Endothelial cell (in vitro differentiated cells): ENCODE measurements around the gene RIPK1. TPM values are rescaled to one million over a fixed set of nuclear protein-coding genes. Genes with fewer than 3 reads are reported as not detected.
A peak's percentile ranks its signal among the peaks of the same experiment; 100 is the strongest.
"Not testable (repeated sequence)": the region's sequence is repeated elsewhere in the genome, so short reads cannot be mapped to it uniquely, and the experiment has no call there.

ENCODE experiments used
- DNase-seq: peaks from one replicate; pipeline ENCODE4 v3.0.0; 2021; ENCODE audit warnings: low spot score
- H3K27ac Mint-ChIP-seq: one replicate; pipeline ENCODE4 v1.8.0; 2021; ENCODE audit warnings: mixed read lengths, inconsistent platforms; ENCODE audit not compliant: unreplicated experiment
- H3K27me3 Mint-ChIP-seq: one replicate; pipeline ENCODE4 v1.8.0; 2021; ENCODE audit warnings: mild to moderate bottlenecking, moderate library complexity, mixed read lengths, inconsistent platforms; ENCODE audit not compliant: unreplicated experiment
- H3K36me3 Mint-ChIP-seq: one replicate; pipeline ENCODE4 v1.8.0; 2021; ENCODE audit warnings: mild to moderate bottlenecking, low read depth, mixed read lengths, inconsistent platforms; ENCODE audit not compliant: unreplicated experiment
- H3K4me1 Mint-ChIP-seq: one replicate; pipeline ENCODE4 v1.8.0; 2021; ENCODE audit warnings: mild to moderate bottlenecking, mixed read lengths, inconsistent platforms; ENCODE audit not compliant: unreplicated experiment
- H3K4me3 Mint-ChIP-seq: one replicate; pipeline ENCODE4 v1.8.0; 2021; ENCODE audit warnings: mild to moderate bottlenecking, mixed read lengths, inconsistent platforms; ENCODE audit not compliant: unreplicated experiment
- H3K9me3 Mint-ChIP-seq: one replicate; pipeline ENCODE4 v1.8.0; 2021; ENCODE audit warnings: mixed read lengths, inconsistent platforms; ENCODE audit not compliant: unreplicated experiment
- total RNA-seq: library from RNA; stranded (reverse); fragmentation: NEBNext Ultra II Directional; extraction: Animal tissue kit (Norgen Biotek cat#: 25700); gene quantifications from one replicate; pipeline ENCODE4 v1.2.1, GENCODE V29; 2021; ENCODE audit not compliant: unreplicated experiment
- TF ChIP-seq, protein P1 (sequence below): fragments of 200-600 bp; sonication (generic); IDR thresholded peaks from one replicate; pipeline ENCODE4 v1.5.0; 2021; ENCODE audit warnings: antibody characterized with exemption; ENCODE audit not compliant: unreplicated experiment

Gene RIPK1
- total RNA-seq, 1 donor from 2014 or later: 34.7 TPM

DNA sequence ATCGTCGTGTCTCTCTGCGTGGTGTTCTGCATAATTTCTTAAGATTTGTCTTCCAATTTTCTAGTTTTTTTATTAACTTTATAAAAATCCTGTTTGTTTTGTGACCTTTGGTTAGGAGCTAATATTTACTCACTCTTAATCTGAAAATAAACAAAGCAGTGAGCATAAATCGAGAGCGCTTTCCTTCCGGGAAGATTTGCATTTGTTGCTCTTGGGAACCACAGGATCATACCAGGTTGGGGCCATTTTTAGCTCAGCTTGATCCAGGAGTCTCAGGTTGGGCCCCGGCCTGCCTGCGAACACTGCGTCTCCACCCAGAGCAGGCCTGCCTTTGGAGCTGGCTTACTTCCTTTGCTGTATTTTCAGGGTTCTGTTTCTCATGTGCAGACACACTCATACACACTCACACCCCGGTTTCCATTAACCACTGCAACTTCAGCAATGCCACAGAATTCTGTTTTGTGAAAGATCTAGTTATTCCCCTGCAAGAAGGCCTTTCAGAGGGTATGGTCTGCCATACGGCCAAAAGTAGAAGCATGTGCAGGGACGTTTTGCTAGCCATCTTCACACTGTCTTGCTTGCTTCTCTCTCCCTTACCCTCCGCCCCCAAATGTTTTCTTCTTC, 67.5 kb downstream of the RIPK1 start:
- Mint-ChIP-seq H3K4me3 (peak overlapping the region; percentile 53), H3K27ac (peak overlapping the region; percentile 19), H3K27me3 (no peaks in the 10 kb centered on the region), H3K4me1 (peaks cover 12% of the 10 kb centered on the region), H3K36me3 (peaks cover 64% of the 10 kb centered on the region), H3K9me3 (no peaks in the 10 kb centered on the region)
- TF ChIP-seq, protein P1, sequence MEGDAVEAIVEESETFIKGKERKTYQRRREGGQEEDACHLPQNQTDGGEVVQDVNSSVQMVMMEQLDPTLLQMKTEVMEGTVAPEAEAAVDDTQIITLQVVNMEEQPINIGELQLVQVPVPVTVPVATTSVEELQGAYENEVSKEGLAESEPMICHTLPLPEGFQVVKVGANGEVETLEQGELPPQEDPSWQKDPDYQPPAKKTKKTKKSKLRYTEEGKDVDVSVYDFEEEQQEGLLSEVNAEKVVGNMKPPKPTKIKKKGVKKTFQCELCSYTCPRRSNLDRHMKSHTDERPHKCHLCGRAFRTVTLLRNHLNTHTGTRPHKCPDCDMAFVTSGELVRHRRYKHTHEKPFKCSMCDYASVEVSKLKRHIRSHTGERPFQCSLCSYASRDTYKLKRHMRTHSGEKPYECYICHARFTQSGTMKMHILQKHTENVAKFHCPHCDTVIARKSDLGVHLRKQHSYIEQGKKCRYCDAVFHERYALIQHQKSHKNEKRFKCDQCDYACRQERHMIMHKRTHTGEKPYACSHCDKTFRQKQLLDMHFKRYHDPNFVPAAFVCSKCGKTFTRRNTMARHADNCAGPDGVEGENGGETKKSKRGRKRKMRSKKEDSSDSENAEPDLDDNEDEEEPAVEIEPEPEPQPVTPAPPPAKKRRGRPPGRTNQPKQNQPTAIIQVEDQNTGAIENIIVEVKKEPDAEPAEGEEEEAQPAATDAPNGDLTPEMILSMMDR: no peak
- DNase-seq: no peak

DNA sequence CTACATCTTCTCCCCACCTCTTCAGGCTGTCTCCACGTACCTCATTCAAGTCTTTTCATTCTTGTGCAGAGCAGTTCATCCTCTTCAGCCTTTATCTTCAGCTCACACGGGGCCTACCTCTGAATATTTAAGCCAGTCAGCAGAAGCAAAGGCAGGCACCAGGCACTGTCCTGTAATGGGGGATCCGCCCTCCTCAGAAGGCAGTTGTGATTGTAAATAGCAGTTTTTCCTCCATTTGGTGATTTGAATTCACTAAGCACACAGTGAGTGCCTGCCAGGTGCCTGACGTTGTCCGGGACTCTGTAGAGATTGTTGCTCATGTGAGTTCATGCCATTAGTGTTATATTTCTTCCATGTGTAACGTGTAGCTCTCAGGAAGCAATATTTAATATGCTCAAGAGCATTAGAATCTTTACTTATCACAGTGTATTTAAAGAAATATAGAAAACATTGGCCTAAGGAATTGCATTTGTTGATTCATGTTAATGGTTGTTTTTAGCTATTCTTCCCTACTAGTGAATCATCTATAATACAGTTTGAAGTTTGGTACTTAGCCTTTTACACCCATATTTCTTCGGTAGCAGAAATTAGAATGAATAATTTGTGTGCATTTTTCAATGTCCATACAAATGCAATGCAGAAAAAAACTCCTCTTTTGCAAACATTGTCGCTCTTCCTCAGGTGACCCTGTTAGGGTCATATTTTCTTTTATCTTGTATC, 68.2 kb downstream of the RIPK1 start:
- Mint-ChIP-seq H3K36me3 (peaks cover 61% of the 10 kb centered on the region), H3K27me3 (no peaks in the 10 kb centered on the region), H3K9me3 (no peaks in the 10 kb centered on the region), H3K4me1 (peaks cover 12% of the 10 kb centered on the region), H3K27ac (peak overlapping the region; percentile 19), H3K4me3 (peak overlapping the region; percentile 53)
- DNase-seq: no peak
- TF ChIP-seq, protein P1: no peak

DNA sequence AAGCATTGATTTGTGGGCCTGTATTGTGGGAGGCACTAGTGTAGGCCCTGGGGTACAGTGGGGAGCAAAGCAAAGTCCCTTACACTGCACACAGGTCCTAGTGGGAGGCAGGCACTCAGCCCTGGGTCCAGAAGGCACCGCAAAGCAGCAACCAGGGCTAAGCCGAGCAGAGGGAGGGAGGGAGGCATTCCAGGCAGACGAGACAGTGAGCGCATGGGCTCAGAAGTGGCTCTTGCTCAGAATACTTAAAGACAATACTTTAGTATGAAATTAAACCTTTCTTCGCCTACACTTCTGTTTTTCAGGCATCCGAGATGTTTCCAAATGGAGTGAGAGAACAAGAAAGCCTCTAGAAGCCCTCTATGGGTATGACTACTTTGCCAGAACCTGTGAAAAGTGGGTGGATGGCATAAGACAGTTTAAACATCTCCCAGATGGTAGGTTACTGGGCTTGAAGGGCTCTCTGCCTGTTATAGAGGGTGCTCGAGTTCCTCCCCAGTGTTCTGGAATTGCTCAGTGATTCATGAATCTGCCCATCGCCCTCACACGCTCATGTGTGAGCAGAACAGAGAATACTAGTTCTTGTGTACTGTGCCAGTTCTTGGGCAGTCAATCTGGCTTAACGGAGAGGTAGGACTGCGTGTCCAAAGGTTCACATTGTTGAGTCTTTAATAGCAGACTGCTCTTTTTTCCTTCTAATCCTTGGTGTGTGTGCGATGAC, 68.9 kb downstream of the RIPK1 start:
- Mint-ChIP-seq H3K9me3 (no peaks in the 10 kb centered on the region), H3K4me1 (peaks cover 12% of the 10 kb centered on the region), H3K4me3 (peak overlapping the region; percentile 47), H3K27ac (no peak overlapping the region), H3K27me3 (no peaks in the 10 kb centered on the region), H3K36me3 (peaks cover 53% of the 10 kb centered on the region)
- TF ChIP-seq, protein P1: no peak
- no peak for DNase-seq

DNA sequence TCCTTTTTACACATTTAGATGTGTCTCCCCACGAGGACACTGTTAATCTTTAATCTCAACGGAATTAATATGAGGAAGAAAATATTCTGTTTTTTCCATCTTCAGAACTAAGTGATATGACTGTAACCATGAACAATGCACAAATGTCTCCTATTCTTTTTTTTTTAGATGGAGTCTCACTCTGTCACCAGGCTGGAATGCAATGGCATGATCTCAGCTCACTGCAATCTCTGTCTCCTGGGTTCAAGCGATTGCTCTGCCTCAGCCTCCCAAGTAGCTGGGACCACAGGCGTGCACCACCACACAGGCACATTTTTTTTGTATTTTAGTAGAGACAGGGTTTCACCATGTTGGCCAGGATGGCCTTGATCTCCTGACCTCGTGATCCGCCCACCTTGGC, 69.6 kb downstream of the RIPK1 start:
- H3K27ac Mint-ChIP-seq, DNase-seq, H3K9me3 Mint-ChIP-seq, H3K27me3 Mint-ChIP-seq: not testable (repeated sequence)
- peaks cover 51% of the 10 kb centered on the region for H3K36me3 Mint-ChIP-seq
- peak overlapping the region; percentile 47 for H3K4me3 Mint-ChIP-seq
- H3K4me1 Mint-ChIP-seq: peaks cover 12% of the 10 kb centered on the region

DNA sequence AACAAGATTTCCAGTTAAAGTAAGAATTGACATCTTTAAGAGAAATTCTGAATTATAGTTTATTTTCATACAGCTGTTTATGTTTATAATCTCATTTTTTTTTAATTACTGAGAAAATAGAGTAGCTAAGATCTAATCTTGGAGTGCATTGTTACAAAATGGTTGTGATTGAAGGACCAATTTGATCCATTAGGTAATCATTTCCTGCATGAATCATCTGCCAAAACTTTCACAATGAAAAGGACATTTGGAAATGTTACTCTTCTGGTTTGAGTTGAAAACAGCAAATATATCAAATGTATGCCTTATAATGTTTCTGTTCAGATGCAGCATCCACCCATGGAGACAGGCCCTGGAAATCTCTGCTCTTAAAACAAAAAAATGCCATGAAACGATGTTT, 70.0 kb downstream of the RIPK1 start:
- H3K9me3 Mint-ChIP-seq: no peaks in the 10 kb centered on the region
- H3K4me3 Mint-ChIP-seq: no peak overlapping the region
- no peak overlapping the region for H3K27ac Mint-ChIP-seq
- H3K4me1 Mint-ChIP-seq: peaks cover 12% of the 10 kb centered on the region
- TF ChIP-seq, protein P1: no peak
- no peaks in the 10 kb centered on the region for H3K27me3 Mint-ChIP-seq
- DNase-seq: no peak
- peaks cover 49% of the 10 kb centered on the region for H3K36me3 Mint-ChIP-seq
